Bronchial smooth muscle cell (primary cell): ENCODE measurements around the gene IL13RA1. TPM values are rescaled to one million over a fixed set of nuclear protein-coding genes. Genes with fewer than 3 reads are reported as not detected.

Experiments
- total RNA-seq: library from RNA; depleted of rRNA; stranded (reverse); fragments of >200 nt; gene quantifications from 2 replicates; pipeline ENCODE4 v1.2.1, GENCODE V29; 2014

The IL13RA1 gene
- 22.2 and 62.9 TPM in 2 replicates for total RNA-seq

DNA sequence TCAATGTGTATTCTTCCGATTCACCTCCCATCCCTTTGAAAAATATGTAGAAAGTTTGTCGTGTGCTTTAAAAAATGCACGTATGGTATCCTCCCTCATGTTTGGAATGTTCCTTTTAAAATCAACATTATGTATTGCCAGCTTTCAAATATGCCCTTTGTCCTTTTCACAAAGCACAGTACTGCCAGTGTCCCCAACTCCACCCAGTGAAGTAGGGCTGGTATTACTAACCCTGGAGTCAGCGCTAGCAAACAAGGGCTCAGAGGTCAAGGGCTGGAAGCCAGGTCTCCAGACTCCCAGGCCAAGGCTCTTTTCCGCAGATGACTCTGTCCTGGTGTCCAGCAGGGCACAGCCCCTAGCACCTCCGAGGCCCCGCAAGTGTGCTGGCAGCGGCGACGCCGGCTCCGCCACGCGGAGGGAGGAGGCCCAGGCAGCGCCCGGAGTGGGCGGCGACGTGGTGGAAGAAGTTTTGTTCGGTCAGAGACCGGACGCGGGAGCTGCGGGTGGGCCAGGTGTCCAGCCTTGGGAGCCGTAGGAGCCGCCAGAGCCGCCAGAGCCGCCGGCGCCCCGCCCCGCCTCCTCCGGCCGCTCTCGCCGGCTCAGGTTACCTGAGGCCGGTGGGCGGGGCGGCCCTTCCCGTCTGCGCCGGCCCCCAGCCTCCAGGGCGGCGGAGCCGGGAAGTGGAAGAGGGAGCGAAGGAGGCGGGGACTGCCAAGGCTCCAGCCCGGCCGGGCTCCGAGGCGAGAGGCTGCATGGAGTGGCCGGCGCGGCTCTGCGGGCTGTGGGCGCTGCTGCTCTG is at the start of gene IL13RA1:
IL13RA1 (plus strand) TSS at position 720 of the 799 bp plus-strand sequence; CDS start at position 753, 33 bp downstream.

GRCh38 chrX:118823263-118824172 is 96.1 kb downstream of the IL13RA1 start, which contains the start of gene ZCCHC12:
ZCCHC12 (plus strand) TSS chrX:118823824; CDS start chrX:118825245, 1,421 bp downstream.

Other genes with a start within 250 kb of the IL13RA1 start
- 26.3 and 31.8 TPM in 2 replicates for gene DOCK11, start 231.8 kb upstream of the IL13RA1 start, total RNA-seq
- not detected in 2 replicates for gene ZCCHC12, start 96.2 kb downstream of the IL13RA1 start, total RNA-seq
- 0.16 and 0.17 TPM in 2 replicates for gene LONRF3, start 247.0 kb downstream of the IL13RA1 start, total RNA-seq